UCSD-AML1 (cell line): ENCODE measurements around the gene TAF4.
"Not testable (repeated sequence)": the region's sequence is repeated elsewhere in the genome, so short reads cannot be mapped to it uniquely, and the experiment has no call there.

Experiments used
- DNase-seq: peaks from one replicate; lab custom pipeline; 2025; ENCODE audit not compliant: unreplicated experiment; lab: John Stamatoyannopoulos, UW

The TAF4 gene

GRCh38 chr20:62008643-62009183 is 57.0 kb downstream of the TAF4 start:
- no peak for DNase-seq

GRCh38 chr20:62007127-62007647 is 58.5 kb downstream of the TAF4 start:
- no peak for DNase-seq

GRCh38 chr20:62006482-62006881 is 59.2 kb downstream of the TAF4 start:
- no peak for DNase-seq

DNA sequence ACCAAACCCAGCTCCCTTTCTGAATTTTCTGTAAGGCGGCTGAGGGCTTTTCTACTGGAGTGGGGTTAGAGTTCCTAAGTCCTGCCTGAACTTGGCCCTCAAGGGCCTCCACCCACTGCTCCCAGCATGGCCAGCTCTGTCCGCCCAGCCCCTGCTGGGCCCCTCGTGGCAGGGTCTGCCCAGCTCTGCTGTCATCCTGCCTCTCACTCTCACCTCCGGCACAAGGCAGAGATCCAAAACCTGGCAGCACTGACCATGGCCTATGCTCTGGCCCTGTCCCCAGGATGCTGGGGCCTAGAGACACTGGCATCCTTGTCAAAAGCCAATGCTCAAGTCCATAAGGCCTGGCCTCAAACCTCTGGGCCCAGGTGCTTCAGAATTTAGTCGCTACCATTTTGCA is 61.1 kb downstream of the TAF4 start:
- no peak for DNase-seq

DNA sequence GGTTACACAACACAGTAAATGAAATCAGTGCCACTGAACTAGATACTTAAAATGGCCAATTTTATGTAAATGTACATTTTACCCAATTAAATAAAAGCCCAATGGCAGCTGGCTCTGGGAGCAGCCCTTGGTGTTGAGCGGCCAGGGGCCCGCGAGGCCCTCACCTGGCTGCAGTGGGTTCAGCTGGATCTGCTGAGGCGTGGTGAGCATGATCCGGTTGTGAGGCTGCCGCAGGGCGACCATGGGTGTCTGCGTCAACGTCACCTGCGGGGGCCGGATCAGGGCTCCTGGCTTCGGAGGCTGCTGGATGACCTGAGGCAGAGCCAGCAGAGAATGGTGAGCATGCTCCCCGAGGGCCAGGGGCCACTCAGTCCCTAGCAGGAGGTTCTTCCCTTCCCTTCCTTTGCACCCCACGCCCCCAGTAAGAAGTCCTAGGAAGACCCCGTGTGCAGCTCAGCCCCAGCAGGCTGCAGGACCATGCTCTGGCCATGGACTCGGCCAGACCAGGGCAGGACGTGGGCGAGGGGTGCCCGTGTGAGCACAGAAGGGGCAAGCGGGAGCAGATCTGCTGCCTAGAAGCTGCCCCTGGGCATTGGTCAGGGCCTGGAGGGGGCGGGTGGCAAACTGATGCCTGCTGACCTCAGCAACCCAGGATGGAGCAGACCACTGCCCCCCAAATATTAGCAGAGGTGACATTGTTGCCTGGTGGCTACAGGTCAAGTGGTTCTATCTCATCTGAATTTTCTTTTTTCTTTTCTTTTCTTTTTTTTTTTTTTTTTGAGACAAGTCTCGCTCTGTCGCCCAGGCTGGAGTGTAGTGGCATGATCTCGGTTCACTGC is 61.9 kb downstream of the TAF4 start:
- DNase-seq: no peak

DNA sequence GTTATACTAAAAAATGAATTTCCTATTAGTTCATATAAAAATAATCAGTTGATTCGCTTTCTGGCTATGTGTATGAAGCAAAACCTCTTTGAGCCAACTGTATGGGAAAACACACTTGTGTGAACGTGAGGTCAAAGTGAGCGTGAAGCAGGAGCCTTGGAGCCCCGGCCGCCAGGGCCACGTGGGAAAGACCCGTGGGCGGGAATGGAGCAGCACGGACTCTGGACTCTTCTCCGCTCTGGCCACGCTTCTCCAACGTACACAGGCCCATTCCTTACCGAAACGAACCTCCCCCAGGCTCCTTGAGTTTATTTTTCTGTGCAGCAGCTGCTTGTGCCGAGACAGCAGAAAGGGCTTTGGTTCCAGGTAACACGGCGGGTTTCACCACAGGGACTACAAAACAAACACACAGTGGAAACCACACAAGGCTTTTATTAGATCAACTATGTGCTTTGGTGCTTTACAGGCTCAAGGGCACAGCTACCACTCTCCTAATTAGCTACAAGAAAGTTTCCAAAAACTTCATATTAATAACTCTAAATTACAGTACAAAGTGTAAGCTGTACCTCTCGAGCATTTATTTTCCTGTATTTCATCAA is 62.7 kb downstream of the TAF4 start:
- no peak for DNase-seq

GRCh38 chr20:62001178-62001715 is 64.4 kb downstream of the TAF4 start:
- no peak for DNase-seq

- DNase-seq: no peak
These were observed 67.1 kb downstream of the TAF4 start for GRCh38 chr20:61998343-61999121.

DNA sequence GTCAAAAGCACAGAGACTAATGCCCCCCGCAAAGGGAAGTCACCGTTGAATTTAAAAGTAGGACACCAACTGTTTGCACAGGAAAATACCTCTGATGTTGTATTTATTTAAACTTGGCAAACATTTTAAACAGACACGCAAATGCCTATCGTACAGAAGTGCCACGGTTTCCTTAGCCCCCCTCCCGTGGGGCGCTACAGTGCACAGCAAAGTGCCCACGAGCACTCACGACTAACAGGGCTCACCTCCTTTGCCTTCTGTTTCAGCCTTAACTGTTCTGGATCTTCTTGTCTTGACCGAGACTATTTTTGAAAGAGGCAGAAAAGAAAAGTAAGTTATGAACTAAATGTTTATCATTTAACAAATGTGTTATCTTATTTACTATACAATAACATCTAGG is 67.8 kb downstream of the TAF4 start:
- DNase-seq: no peak

GRCh38 chr20:61997372-61997771 is 68.3 kb downstream of the TAF4 start:
- DNase-seq: no peak

DNA sequence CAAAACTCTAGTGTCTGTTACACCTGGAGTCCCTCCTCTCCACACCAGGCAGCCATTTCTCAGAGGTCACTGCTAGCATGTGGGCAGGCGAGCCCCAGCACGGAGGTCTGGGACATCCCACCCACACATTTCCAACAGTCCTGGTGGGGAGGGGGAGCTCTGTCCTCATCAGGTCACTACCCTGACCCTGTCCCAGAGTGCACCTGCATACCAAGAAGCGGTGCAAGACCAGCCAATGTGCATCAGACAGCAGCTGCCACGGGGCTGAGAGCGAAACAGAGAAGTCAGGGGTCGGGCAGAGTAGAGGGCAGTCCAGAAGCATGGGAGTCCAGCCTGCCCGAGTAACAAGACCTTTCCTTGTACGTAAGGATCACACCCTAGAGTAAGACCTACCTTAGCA is 71.1 kb downstream of the TAF4 start:
- no peak for DNase-seq

DNA sequence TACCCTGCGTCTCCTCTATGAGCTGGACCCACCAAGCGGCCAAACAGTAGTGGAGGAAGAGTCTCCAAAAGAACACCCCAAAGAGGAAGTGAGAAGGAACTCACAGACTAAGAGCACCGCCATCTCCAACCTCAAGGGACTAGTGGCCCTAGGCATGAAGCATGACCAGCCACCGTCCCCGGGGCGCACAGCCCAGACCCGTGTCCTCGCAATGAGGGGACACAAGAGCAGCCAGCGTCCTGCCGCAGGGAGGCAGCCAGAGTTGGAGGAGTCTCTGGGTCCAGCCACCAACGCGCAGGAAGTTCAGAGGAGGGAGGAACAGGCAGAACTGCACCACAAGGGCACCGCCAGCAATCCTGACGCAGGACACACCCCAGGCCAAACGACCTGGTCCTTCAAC is 72.6 kb downstream of the TAF4 start:
- no peak for DNase-seq

GRCh38 chr20:61991476-61991875 is 74.2 kb downstream of the TAF4 start:
- no peak for DNase-seq

- no peak for DNase-seq
These were observed 75.2 kb downstream of the TAF4 start for GRCh38 chr20:61990484-61990883.

DNA sequence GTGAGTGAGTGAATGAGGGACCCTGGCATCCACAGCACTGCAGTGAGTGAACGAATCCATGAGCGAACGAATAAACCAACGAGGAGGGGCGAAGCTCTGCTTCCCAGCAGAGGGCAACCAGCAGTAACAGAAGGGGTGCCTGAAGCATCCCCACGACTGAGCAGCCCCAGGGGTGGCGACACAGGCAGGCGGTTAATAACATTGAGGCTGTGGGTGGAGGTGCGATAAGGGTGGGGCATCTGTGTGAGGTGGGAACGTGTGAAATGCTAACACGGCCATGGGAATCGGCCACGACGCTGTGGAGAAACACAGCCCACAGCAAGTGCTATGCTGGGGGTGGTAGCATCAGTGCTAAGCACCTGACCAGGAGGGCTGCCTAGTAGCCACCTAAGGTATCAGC is 75.9 kb downstream of the TAF4 start:
- DNase-seq: no peak

DNA sequence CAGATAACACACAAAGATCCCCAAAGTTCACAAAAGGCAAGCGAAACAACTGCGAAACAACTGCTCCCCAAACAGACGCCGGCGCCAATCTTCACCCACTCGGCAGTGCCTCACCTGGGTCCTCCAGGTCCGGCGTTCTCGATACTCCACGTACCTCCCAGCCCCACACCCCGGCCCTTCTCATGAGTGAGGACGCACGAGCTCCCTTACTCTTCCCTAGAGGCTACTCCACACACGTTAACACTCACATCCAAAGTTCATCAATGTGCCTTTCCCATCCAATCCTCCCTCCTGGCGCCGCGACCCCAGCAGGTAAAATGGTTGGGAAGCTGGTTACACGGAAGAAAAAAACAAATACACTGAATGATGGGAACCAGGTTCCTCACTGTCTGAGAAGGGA is 77.0 kb downstream of the TAF4 start:
- no peak for DNase-seq

- DNase-seq: no peak
These were observed 78.8 kb downstream of the TAF4 start for GRCh38 chr20:61986762-61987321.

DNA sequence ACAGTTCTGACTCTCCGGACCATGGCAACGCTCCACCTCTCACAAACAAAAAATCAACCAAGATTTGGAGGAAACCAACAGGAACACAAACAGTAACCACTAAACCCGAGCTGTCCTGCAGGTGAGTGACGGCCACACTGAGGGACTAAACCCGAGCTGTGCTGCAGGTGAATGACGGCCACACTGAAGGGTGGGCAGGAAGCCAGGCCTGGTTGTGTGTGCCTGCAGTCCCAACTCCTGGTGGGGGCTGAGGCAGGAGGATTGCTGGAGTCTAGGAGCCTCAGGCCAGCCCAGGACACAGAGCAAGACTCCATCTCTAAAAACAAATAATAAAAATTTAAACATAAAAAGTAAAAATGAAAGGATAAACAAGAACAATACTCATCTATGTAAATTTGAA is 80.6 kb downstream of the TAF4 start:
- DNase-seq: no peak

DNA sequence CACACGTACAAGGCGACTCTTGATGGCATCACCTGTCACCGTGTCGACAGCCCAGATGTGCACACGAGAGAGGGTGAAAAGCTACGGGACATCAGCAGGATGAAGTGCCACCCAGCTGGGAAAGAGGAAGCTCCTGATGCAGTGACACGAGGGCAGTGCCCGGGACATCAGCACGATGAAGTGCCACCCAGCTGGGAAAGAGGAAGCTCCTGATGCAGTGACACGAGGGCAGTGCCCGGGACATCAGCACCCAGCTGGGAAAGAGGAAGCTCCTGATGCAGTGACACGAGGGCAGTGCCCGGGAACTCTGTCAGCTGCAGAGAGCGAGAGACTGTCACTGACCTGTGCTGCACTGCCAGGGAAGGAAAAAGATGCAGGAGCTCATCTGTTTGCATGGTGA is 81.2 kb downstream of the TAF4 start:
- DNase-seq: not testable (repeated sequence)

GRCh38 chr20:61983965-61984364 is 81.7 kb downstream of the TAF4 start:
- no peak for DNase-seq

DNA sequence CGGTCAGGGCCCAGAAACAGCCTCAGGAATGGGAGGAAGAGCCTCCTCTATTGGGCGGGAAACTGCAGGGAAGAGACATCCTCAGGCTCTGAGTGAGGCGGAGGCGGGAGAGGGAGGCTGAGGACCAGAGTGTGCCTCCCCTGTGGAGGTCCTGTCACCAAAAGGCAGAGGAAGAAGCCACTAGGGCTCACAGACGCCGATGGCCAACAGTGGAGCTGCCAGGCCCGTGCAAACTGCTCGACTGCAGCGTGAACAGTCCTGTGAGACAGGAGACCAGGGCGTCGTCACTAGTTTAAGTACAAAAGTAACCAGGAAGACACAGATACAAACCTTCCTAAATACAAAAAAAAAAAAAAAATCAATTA is 82.7 kb downstream of the TAF4 start:
- no peak for DNase-seq
